Ureter (tissue), 1 donor: ENCODE measurements around the gene ATF7. TPM values are rescaled to one million over a fixed set of nuclear protein-coding genes. Genes with fewer than 3 reads are reported as not detected.
"Not testable (repeated sequence)": the region's sequence is repeated elsewhere in the genome, so short reads cannot be mapped to it uniquely, and the experiment has no call there.

Source experiments
- DNase-seq: peaks from one replicate; pipeline ENCODE4 v3.0.0-alpha.2; 2020; ENCODE audit warnings: low spot score
- total RNA-seq: library from RNA; stranded (reverse); gene quantifications from one replicate; pipeline ENCODE4 v1.2.4, GENCODE V29; 2023
- donor health status: DM: yes; HTN: yes; CAD: no.

Gene ATF7
- total RNA-seq, 1 donor from 2014 or later = 58.3 TPM

DNA sequence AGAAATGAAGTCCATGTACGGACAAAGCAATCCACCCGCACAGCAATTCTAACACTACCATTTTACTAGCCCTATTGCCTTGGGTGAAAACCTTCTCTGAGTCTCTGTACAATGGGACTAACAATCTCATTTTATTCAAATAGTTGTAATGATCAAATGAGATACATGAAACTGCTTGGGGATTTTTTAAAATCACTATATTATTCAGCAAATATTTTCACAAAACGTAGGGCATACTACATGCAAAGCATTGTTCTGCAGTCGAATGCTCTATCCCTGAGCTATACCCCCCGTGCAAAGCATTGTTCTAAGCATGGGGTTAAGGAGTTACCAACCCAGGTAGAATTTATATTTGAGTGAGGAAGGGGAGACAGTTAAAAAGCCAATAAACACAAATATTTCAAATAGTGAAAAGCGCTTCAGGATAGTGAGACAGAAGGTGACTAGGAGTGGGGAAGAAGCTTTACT lies 554 bp upstream of the ATF7 start:
- DNase-seq = no peak

DNA sequence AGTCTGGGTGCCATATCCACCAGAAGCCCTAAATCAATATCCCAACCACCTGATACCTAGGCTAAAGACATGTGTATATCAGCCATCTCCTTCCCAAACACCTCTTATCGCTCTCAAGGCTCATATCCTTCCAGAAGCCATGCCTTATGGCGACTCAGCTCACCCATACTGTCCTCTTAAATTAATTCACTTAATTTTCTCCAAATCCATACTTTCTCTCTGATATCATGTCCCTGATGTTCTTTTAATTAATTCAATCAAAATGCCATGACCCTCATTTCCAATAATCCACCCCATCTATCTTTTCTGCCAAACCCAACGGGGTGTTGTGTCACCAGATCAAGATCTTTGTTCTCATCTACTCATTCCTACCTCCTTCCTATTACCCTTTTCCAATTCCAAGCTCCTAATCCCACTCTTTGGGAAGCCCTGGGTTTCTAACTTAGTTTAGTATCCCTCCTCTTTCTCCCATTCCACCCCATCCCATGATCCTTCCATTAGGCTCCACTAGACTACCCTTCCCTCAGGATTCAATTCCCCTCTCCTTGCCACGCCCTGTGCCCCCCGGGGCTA lies 723 bp downstream of the ATF7 start:
- no peak for DNase-seq

DNA sequence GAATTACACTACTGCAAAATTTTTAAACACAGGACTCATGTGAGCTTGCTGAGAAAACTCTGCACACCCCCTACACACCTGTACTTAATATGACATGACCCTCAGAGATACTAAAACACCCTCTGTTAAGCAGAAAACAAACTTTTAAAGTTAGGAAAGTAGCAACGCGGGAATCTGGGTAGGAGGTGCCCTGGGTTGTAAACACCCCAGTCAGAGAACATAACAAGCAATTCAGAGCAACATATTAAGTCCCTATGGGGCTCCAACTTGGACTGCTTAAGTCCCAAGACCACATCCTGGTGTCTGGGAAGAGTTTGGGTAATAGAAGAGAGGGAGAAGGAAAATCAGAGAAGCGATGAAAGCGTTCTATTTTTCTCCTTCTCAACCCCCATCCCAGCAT lies 1.2 kb downstream of the ATF7 start:
- DNase-seq = no peak

DNA sequence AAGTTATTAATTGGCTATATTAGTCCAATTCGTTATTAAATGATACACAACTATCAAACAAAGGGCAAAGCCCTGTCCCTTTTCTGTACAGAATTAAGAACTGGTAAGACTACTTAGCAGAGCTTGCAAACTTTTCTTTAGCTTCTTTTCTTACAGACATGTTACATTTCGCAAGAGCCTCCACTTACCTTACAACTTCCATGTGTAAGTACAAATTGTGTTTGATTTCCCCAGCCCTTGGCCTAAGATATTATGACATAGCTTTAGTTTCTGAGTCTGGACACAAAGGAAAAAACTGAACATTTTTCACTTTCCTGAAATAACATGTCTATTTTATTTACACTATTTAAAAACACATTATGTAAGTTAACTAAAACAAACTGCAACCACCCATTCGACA lies 1.7 kb downstream of the ATF7 start:
- DNase-seq = no peak

DNA sequence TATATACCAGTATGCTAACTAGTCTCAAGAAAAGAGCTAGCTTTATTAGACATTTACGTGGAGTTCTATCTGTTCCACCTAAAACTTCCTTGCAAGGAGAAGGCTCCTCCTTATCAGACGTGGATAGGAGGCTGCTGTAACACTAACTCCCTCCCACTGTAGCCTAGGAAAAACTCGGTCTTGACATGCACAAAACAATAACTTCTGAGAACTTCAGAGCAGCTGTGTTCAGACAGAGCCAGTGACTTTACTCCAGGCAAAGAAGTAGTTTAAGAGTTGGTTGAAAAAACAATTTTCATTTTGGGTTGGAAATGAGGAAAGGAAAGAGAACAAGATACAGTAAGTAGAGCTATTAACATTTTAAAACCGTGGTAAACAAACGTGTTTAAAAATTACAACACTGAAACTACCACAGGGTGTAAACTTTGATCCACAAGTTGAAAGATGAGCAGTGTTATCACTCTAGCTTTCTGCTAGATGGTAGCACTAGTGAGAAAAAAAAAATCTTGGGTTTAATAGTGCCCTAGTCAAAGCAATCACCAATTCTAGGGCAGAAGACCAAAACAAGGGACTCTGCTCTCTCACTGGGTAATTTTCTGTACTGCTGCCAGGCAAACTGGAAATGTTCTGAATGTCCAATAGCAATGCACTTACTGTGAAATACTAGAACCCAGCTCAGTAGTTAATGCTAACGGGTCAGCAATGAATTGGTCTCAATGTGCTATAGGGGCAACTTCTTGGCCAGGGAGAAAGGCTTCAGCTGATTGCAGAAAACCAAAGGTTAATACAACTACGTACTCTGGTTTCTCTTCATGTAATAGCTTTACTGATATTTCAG lies 2.4 kb downstream of the ATF7 start:
- DNase-seq = no peak

DNA sequence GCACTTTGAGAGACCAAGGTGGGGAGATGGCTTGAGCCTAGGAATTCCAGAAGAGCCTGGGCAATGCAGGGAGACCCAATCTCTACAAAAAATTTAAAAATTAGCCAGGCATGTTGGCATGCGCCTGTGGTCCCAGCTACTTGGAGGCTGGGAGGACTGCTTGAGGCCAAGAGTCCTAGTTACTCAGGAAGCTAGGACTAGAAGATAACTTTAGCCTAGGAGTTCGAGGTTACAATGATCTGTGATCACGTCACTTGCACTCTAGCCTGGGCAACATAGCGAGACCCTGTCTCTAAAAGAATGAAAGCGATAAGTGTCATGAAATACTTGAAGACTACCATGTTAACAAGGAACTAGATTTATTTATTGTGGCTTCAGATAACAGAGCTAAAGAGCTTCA lies 3.5 kb downstream of the ATF7 start:
- no peak for DNase-seq

DNA sequence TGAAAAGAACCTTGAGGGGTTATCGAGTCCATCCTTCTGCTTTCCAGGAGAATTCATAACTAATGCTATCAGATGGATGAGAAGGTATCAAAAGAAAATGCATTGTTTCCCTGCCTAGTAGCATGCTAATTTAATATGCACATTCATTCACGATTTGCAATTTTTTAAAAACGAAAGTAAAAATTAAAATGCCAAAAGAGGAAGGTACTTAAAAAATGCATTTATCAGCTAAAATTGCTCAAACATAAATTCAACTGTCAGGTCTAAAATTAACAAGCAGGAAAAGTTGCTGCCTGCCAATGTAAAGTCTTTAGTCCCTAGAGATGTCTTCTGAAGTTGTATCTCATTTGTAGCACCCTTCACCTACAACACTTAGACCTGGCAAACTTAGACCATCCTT lies 7.9 kb downstream of the ATF7 start:
- no peak for DNase-seq

DNA sequence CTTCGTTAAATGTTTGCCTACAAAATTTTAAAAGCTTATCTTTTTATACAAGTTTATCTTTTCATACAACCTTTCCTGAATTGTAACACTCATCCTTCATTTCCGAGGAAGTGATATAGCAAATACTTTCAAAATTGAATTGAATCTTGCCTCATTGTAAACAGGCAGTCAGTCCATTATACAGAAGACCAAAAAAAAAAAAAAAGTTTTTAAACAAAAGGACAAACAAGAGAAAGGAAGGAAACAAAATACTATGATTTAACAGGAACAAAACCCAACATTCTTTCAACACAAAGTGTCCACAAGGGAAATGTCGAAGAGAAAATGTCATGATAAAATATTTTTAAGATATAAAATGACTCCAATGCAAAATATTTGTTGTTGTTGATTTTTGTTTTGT lies 8.5 kb downstream of the ATF7 start:
- no peak for DNase-seq

DNA sequence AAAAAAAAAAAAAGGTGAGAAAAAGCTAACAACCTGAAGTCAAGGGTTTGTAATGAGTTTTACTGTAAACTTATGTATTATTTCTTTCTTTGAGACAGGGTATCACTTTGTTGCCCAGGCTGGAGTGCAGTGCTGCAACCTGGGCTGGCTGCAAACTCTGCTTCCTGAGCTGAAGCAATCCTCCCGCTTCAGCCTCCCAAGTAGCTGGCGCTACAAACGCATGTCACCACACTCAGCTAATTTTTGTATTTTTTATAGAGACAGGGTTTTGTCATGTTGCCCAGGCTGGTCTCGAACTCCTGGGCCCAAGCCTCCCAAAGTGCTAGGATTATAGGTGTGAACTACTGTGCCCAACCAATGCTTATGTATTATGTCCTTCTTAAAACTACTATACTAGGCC lies 9.2 kb downstream of the ATF7 start:
- DNase-seq = no peak

DNA sequence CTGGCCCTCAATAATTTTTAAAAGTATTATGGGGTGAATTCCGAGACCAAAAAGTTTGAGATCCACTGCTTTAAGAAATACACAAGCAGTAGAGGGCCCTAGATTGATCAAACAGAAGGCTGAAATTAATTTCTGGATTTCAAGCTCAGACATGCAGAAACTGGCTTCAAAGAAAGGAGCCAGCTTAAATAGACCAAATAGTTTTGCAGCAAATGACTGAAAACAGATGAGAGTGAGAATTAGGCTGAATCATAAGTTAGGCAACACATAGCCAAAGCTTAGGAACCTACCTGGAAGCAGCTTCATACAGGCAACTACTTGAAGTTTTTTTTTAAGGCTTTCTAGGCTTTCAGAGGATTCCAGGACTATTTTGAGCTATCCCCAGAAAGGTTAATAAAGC lies 12.4 kb downstream of the ATF7 start:
- DNase-seq = no peak

DNA sequence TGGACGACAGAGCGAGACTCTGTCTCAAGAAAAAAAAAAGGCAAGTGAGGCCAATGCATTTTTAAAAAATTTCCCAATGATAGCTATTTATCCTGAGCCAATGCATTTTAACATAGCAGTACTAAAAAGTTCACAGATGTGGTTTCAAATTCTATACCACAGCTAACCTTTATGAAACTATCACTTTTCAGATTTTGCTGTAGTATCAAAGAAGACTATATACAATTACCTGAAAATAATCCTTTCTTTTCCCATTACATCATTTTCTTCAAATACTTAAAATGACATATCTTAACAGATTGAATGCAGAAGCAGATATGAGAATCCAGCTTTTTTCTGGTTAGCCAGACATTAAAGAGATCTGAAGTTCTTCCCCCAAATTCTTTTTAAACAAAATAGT lies 13.2 kb downstream of the ATF7 start:
- no peak for DNase-seq

DNA sequence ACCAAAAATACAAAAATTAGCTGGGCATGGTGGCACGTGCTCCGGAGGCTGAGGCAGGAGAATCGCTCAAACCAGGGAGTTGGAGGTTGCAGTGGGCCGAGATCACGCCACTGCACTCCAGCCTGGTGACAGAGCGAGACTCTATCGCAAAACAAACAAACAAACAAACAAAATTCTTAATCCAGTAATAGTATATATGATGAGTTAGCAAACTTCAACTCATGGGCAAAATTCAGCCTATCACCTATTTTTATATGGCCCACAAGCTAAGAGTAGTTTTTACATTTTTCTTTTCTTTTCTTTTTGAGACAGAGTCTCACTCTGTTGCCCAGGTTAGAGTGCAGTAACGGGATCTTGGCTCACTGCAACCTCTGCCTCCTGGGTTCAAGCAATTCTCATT lies 14.9 kb downstream of the ATF7 start:
- no peak for DNase-seq

DNA sequence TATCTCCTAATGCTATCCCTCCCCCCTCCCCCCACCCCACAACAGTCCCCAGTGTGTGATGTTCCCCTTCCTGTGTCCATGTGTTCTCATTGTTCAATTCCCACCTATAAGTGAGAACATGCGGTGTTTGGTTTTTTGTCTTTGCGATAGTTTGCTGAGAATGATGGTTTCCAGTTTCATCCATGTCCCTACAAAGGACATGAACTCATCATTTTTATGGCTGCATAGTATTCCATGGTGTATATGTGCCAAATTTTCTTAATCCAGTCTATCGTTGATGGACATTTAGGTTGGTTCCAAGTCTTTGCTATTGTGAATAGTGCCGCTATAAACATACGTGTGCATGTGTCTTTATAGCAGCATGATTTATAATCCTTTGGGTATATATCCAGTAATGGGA lies 19.5 kb downstream of the ATF7 start:
- not testable (repeated sequence) for DNase-seq

DNA sequence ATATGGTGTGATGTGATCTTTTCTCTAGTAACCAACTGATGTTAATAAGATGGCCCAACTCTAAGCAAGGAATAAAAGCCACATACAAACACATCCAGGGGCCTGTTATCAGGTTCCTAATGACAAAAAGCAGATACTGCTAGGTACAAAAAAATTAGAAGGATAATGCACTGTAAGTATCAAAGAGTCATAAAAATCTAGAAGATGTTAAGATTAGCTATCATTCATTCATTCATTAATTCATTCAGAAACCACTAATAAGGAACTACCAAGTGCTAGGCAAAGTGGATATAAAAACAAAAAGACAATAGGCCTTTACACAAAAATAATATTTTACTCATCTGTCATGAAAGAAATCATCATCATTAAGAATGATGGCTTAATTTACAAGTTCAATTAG lies 21.6 kb downstream of the ATF7 start:
- DNase-seq = no peak

DNA sequence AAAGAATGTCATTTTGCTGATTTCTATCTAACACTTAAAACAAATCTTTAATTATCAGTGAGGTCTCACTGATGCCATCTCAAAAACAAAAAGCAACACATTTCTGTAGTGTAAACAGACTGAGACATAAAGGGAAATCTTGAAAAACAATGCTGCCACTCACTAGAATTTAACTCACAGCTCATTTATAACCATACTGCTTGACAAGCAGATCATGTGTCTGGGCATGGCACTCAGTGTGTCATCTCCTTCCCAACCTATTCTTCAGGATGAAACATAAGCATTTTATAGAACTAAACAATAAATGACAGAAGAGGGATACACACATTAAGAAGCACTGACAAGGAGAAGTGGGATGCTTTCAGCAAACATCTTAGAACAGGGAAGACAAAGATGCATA lies 22.4 kb downstream of the ATF7 start:
- no peak for DNase-seq

DNA sequence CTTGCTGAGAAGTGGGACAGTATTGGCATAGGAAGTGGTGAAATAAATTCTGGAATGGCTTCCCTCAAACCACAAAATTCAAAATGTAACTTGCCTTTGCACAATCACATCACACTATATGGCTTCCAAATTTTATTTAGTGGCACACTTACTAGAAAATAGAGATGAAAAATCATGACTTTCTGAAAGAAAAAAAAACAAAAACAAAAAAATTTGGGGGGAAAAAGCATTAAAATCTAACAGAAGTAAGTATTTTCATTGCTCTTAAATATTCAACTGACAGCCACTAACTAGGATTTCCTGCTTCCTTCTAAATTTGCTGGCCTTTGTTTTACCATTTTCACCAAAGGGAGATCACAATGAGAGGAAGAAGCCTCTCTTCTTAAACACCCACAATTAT lies 23.0 kb downstream of the ATF7 start:
- DNase-seq = no peak

DNA sequence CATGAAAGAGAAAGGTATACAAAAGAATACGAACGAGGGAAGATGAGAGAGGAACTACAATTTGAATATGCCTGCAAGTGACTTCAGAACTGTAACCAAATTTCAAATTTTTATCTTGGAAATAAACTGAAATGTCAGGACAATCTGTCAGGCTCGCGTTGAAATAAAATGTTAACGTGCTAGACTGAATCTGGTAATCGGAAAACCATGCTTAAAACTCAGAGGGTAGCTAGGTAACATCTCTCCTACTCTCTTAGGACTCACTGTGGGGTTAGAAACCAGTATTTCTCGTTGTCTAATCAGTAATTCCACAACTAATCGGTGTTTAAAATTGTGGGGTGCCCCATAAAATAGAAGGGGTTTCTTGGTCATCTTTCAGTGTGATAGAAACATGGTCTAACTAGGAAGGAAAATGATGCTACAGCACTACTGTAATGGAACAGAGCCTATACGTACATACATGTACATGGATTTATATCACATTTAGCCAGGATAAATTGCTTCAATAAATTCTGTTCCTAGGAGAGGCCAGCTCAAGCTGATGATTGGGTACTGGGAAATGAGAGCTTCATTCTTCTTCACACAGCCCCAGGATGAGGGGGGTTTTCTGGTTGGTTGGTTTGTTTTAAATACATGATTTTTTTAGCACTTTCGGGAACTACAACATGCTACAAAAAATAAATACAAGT lies 23.9 kb downstream of the ATF7 start:
- DNase-seq = no peak

DNA sequence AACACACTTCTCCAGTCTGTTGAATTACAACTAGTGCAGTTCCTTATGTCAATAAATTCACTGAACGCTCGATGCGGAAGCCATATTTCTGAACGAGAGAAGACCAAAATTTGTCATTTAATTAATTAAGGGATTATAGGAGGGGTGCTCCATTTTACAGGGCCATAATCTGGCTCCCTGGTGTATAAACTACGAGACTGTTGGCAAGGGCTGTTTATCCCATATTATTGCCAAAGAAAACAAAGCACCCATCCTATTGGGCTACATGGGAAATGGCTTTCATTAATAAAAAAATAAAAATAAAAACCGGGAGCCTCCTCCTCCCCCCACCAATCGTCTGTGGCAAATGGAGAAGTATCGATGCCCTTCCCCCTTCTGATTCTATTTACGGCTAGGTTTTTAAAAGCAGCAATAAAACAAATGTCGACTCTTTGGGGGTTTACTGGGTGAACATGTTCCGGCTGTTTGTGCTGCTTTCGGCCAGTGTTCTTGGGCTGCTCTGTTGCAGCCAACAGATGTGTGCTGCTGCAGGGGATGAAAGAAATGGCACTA lies 24.8 kb downstream of the ATF7 start:
- DNase-seq = no peak

DNA sequence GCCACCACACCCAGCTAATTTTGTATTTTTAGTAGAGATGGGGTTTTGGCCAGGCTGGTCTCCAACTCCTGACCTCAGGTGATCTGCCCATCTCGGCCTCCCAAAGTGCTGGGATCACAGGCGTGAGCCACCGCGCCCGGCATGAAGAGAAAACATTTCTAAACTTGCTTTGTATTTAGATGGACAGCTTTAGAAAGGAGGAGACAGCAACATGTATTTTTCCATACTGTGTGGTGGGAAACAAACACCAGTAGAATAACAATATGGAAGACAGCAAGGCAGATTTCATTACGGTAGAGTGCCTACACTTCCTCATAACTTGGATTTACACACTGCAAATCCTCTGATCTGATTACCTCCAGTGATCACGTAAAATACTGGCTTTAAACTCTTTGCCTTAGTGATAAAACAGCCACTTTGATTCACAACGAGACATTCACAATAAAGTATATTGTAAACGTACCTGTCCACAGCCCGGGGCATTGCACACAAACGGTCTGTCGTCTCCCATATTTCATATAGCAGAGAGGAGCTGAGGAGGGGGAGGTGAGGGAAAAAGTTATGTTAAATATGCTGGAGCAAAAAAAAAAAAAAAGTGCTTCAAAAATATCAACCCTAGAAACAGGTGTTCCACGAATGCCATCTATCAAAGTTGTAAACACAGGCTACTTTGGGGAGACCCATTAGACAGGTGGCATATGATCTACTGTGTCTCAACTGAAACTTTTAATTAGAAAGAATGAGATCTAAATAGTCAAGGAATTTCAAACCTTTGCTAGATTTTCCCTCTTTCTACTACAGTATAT lies 25.5 kb downstream of the ATF7 start:
- no peak for DNase-seq

DNA sequence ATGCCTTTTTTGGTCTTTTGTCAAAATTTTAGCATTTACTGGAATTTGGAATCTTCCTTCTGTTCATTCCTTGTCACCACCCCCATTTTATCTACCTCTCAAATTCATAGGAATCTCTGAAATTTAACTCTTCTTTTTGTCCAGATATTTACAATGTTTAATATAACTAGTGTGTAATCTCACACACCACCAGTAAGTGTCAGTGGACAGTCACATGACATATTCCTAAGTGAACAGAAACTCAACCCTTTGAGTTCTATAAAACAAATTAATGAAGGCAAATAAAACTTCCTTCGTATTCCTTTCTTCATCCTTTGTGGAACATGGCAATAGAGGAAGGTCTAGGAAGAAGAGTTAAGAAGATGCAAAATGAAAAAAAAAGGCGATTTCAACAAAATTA lies 26.6 kb downstream of the ATF7 start:
- DNase-seq = no peak

DNA sequence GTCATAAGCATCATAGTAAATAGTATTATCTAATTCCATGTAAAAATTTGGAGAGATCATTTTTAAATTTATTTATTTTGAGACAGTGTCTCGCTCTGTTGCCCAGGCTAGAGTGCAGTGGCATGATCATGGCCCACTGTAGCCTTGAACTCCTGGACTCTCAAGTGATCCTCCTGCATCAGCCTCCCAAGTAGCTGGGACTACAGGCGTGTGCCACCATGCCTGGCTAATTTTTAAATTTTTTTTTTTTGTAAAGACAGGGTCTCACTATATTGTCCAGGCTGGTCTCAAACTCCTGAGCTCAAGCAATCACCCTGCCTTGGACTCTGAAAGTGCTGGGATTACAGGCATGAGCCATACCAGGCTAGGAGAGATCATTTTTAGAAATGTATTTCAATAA lies 27.2 kb downstream of the ATF7 start:
- DNase-seq = not testable (repeated sequence)

DNA sequence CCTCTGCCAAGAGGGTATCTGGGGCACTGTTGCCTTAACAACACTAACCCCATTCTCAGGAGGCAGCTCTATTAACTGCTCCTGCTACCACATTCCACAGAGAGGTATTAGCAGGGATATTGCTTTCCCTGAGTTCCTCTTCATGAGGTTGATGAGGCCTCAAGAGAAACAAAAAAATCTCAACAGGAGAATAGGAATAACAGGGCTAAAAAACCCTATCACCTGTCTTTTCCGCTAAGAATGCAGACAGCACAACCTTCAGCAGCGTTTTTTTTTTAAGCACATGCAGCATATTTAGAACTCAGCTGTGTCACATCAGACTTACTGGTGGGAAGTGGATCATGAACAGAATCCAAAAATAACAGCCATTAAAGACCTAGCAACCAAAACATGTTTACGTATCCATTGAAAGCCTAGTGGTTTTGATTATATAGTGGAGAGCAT lies 29.2 kb downstream of the ATF7 start:
- no peak for DNase-seq
